ENCODE measurements around the gene FAM118A.
"Not testable (repeated sequence)": the region's sequence is repeated elsewhere in the genome, so short reads cannot be mapped to it uniquely, and the experiment has no call there.

FAM118A gene

GRCh38 chr22:45284705-45285262 lies 24.9 kb upstream of the FAM118A start, which contains the start of gene UPK3A:
Gene UPK3A, plus strand, starts transcription at chr22:45284949. Its CDS starts 65 bp downstream, at chr22:45285014.
- peak; percentile 35 to 73 (median 54) for DNase-seq

- no peak for DNase-seq
Observed at GRCh38 chr22:45285263-45286058, 24.3 kb upstream of the FAM118A start.

GRCh38 chr22:45286854-45287551 lies 22.7 kb upstream of the FAM118A start:
- no peak for DNase-seq

- DNase-seq = no peak
Observed at GRCh38 chr22:45290410-45290936, 19.3 kb upstream of the FAM118A start.

GRCh38 chr22:45291061-45291930 lies 18.4 kb upstream of the FAM118A start:
- DNase-seq = no peak

GRCh38 chr22:45291931-45292290 lies 17.8 kb upstream of the FAM118A start:
- DNase-seq = no peak

GRCh38 chr22:45292731-45293442 lies 16.8 kb upstream of the FAM118A start:
- no peak for DNase-seq

GRCh38 chr22:45294030-45294429 lies 15.7 kb upstream of the FAM118A start:
- DNase-seq = no peak

GRCh38 chr22:45295004-45295403 lies 14.7 kb upstream of the FAM118A start:
- DNase-seq = not testable (repeated sequence)

GRCh38 chr22:45295492-45295891 lies 14.2 kb upstream of the FAM118A start:
- DNase-seq = no peak

- peak in 5 of 6 experiments; percentile 19 to 76 (median 55) for DNase-seq
Observed at GRCh38 chr22:45296628-45297297, 13.0 kb upstream of the FAM118A start.

GRCh38 chr22:45298934-45299505 lies 10.7 kb upstream of the FAM118A start:
- DNase-seq = no peak

GRCh38 chr22:45302751-45303150 lies 7.0 kb upstream of the FAM118A start:
- no peak for DNase-seq

- no peak for DNase-seq
Observed at GRCh38 chr22:45303181-45303580, 6.6 kb upstream of the FAM118A start.

GRCh38 chr22:45304971-45305370 lies 4.8 kb upstream of the FAM118A start:
- no peak for DNase-seq

- DNase-seq = no peak
Observed at GRCh38 chr22:45305456-45306075, 4.2 kb upstream of the FAM118A start.

GRCh38 chr22:45306139-45306538 lies 3.6 kb upstream of the FAM118A start:
- no peak for DNase-seq

GRCh38 chr22:45308391-45308956 lies 1.3 kb upstream of the FAM118A start:
- DNase-seq = no peak

- DNase-seq = peak in 2 of 6 experiments; percentile 23 to 38
Observed at GRCh38 chr22:45308957-45309421, 745 bp upstream of the FAM118A start.

Measured in stimulated activated naive CD4-positive, alpha-beta T cell (primary cell).